HG03280 (cell line): ENCODE data around the gene ALDOA.

Experiments
- ATAC-seq: cut with Tn5 transposase; IDR thresholded peaks from one replicate; pipeline ENCODE4 v1.9.1; 2021; ENCODE audit warnings: mild to moderate bottlenecking, moderate library complexity; ENCODE audit not compliant: unreplicated experiment

The ALDOA gene

DNA sequence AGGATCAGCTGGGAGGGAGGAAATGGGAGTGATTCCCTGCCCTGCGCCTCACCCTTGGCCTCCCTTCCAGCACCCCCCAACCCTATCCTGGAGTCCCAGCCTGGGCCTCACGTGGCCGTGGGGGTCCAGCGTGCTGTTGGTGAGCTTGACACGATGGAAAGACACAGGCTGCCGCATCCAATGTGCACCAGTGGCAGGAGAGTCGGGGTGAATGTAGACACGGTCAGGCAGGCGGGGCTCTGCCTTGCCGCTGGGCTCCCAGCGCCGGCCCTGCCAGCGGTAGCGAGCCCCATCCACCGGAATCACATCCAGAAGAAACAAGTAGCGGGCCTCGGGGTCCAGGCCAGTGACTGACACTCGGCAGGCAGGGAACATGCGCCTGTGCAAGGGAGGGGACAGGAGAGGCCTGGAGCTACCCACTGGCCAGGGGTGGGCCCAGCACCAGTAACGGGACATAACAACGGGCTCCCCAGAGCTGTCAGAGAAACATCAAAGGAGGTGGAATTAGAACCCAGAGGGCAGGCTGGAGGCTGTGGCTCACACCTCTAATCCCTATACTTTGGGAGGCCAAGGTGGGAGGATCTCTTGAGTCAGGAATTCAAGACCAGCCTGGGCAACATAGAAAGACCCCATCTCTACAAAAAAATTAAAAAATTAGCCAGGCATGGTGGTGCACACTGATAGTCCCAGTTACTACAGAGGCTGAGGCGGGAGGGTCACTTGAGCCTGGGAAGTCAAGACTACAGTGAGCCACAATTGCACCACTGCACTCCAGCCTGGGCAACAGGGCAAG, 23.5 kb downstream of the ALDOA start:
- ATAC-seq: no peak

GRCh38 chr16:30090610-30091331, 25.2 kb downstream of the ALDOA start:
- ATAC-seq: no peak

- peak; percentile 66 for ATAC-seq
Measured at GRCh38 chr16:30091474-30092372, 26.2 kb downstream of the ALDOA start, which contains the start of gene TBX6. Gene TBX6, minus strand, starts transcription at chr16:30091924. Its CDS starts 731 bp downstream, at chr16:30091193.

GRCh38 chr16:30092373-30093010, 26.9 kb downstream of the ALDOA start:
- ATAC-seq: peak; percentile 43

DNA sequence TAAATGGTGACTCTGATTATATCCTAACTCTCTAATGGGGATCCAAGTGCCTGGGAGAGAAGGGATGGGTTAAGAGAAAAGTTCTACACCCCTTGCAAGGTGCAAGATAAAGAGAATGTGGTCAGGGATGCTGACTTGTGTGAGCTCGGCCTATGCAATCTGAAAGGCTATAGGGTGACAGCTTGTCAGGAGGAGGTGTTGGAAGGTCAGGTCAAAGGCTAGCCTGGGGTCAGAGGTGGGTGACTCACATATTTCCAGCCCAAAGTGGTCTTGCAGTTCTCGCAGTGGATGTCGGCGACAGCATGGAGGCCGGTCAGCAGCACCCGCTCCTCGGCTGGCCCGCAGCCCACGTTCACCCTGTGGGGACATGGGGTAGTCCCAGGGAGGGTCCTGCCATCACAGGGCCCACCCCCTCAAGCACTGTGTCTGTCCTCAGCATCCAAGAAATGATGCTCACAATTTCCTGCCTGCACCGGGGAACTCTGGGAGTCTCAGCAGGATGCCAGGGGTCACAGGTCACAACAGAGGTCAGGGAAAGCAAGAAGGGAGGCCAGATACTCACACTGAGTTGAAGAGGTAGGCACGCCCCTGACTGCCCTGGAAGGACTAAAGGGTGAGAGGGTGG, 29.1 kb downstream of the ALDOA start:
- no peak for ATAC-seq

GRCh38 chr16:30095166-30096078, 29.9 kb downstream of the ALDOA start:
- no peak for ATAC-seq

DNA sequence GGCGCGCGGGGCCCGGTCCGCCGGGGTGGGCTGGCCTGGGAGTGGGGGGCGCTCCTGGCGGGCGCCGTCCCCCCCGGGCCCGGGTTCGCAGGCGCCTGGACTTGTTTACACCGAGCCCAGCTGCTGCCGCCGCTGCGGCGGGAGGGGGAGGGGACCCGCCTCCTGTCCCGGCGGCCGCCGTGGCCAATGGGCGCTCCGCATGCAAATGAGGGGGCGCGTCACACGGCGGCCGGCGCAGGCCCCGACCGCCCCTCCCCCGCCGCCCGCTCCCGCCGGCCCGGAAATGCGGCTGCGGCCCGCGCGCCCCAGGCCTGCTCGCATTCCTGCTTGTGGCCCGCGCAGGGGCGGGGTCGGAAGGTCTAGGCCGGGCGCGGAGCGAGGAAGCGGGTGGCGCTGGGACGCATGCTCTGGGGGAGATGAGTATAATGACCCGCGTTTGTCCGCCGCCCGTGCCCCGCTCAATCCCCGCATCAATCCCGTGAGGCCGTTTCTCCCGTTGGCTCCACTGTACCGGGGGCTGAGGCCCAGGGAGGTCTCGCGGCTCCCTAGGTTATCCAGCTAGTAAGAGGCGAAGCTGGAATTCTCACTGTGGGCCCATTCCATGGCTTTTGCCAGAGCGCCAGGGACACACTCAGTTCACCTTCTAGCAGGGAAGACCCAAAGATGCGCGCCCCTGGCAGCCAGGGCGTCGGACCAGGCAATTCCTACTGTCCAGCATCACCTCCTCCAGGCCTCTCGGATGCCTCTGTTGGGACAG, 30.7 kb downstream of the ALDOA start, which contains the start of gene YPEL3:
YPEL3 (minus strand) TSS at position 109 of the 757 bp plus-strand sequence. CDS start 731 bp downstream, outside the sequence.
- ATAC-seq: peak; percentile 50

DNA sequence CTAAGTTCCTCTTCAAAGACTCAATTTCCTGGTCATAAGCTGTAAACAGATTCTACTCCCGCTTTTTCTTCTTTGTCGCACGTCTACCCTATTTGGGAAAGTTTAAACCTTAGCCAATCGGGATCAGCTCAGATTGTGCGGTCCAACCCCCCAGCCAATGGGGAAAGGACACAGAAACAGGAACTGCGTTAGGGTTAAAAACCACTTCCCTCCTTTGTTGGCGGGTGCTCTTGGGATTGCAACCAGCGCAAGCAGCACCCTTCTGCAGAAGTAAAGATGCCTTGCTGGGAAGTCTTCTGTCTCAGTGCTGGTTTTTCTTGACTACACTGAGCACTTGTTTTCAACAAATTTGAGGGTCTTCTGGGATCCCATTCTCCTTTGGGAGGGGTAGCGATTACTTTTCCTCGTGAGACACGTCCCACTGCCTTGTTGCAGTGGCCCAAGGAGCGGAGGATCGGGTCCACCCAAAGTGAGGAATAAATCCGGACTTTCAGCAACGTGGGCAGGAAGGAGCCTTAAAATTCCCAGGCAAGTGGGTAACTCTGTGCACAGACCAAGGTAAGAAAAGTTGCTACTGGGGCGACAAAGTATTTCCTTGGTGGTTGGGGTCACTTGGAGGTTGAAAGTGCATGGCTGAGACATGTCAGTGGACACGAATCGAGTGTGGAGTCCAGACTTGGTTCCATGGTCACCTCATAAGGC, 31.5 kb downstream of the ALDOA start:
- ATAC-seq: no peak

- no peak for ATAC-seq
Measured at GRCh38 chr16:30104090-30104489, 38.5 kb downstream of the ALDOA start.

DNA sequence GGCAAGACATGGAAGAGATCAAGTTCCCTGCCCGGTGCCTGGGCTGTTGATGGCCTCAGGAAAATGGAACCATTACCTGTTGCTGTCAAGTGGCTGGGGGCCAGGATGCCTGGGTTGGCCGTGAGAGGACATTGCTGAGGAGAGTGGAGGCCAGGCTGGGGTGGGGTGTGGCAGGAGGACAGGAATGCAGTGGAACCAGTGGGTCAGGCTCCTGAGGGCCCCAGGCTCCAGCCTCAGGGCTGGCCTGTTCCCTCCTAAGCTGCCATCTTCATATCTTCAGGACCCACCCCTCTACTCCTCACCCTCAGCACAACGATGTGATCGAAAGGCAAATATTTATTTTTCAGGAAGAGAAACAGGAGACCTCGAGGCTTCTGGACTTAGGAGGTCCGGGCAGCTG, 38.9 kb downstream of the ALDOA start:
- ATAC-seq: no peak

DNA sequence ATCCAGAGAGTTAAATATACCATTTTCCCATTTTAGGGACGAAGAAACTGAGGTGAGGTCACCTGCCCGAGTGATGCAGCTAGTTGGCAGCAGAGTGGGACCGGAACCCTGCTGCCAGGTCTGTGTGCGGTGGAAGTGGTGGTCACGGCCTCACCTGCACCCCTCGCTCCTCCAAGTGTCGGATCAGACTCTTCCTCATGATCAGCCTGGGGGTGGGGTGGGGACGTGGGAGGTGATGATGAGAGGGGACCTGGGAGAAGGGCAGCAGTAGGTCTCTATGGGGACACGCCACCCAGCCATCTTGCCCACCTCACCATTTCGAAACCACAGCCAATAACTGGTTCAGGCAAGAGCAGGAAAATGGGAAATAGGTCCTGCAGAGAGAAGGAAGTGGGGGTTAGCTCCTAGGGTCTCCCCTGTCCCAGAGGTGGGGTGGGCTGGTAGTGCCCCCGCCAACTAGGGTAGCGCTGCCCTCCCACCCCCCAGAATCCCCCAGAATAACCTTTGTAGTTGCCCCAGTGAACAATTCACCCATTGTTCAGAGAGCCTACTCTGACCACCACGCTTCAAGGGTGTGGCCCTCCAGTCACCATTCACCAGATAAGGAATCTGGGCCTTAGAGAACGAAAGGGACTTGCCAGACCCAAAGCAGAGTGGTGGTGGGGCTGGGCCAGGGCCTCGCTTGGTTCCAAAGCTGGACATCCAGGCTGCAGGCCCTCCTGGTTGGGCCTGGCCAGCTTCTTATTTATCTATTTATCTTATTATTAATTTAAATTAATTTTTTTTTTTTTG, 42.7 kb downstream of the ALDOA start:
- ATAC-seq: no peak

- ATAC-seq: no peak
Measured at GRCh38 chr16:30110661-30111060, 45.1 kb downstream of the ALDOA start.

- no peak for ATAC-seq
Measured at GRCh38 chr16:30112197-30113030, 46.9 kb downstream of the ALDOA start.

DNA sequence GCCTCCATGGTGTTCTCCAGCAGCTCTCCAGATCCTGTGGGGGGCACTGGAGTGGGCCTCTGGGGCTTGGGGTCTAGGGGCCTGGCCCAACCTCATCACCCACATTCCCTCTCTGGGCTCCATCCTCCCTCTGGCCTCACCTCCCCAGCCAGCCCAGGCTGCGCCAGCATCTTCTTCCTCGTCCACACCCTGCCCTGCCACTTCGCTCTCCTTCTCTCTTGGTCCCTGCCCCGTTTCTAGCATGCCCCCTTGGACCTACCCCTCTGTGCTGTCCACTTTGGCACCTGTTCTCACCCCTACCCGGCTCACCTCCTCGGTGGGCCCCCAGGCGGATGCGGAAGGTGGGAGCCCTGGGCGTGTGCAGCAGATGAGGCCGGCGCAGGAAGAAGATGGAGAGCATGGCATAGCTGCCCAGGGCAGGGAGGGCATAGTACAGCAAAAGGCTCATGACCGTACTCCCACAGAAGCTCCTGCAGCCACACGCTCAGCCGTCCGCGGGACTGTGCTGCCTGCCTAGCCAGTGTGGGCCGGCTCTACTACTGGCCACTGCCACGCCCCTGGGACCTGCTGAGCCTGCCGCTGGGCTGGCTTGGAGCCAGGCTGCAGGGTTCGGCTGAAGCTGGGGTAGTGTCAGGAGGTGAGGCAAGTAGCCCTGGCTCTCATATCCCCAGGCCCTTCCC, 47.6 kb downstream of the ALDOA start, which contains the start of gene GDPD3:
GDPD3 (minus strand) TSS at position 507 of the 680 bp plus-strand sequence; CDS start at position 448, 59 bp downstream.
- no peak for ATAC-seq

- no peak for ATAC-seq
Measured at GRCh38 chr16:30113711-30114333, 48.3 kb downstream of the ALDOA start.
